Smooth muscle cell (in vitro differentiated cells): Measurements from ENCODE around the gene PLIN4. TPM values are rescaled to one million over a fixed set of nuclear protein-coding genes. Genes with fewer than 3 reads are reported as not detected.
A peak's percentile ranks its signal among the peaks of the same experiment; 100 is the strongest.

Source experiments
- DNase-seq: peaks from one replicate; lab custom pipeline; 2025; ENCODE audit not compliant: unreplicated experiment; lab: John Stamatoyannopoulos, UW
- H2AFZ ChIP-seq: fragments of 200-600 bp; sonication (generic); 2 replicates; pipeline ENCODE4 v1.6.0; 2016; ENCODE audit warnings: antibody characterized with exemption, low read depth, mild to moderate bottlenecking
- H3F3A ChIP-seq: fragments of 200-600 bp; sonication (generic); 2 replicates; pipeline ENCODE4 v1.6.0; 2017; ENCODE audit warnings: antibody characterized with exemption, low read depth
- H3K27ac ChIP-seq: fragments of 200-600 bp; sonication (generic); 2 replicates; pipeline ENCODE4 v1.5.1; 2016; ENCODE audit warnings: low read depth, mild to moderate bottlenecking
- H3K27me3 ChIP-seq: fragments of 200-600 bp; sonication (generic); 2 replicates; pipeline ENCODE4 v1.6.1; 2016; ENCODE audit warnings: low read depth, mild to moderate bottlenecking
- H3K36me3 ChIP-seq: fragments of 200-600 bp; sonication (generic); 2 replicates; pipeline ENCODE4 v1.5.1; 2016; ENCODE audit warnings: low read depth
- H3K4me1 ChIP-seq: fragments of 200-600 bp; sonication (generic); 2 replicates; pipeline ENCODE4 v1.5.1; 2016; ENCODE audit warnings: low read depth
- H3K4me2 ChIP-seq: fragments of 200-600 bp; sonication (generic); 2 replicates; pipeline ENCODE4 v1.6.0; 2016; ENCODE audit warnings: mild to moderate bottlenecking
- H3K4me3 ChIP-seq: fragments of 200-600 bp; sonication (generic); 2 replicates; pipeline ENCODE4 v1.5.1; 2016; ENCODE audit warnings: mild to moderate bottlenecking
- H3K79me2 ChIP-seq: fragments of 200-600 bp; sonication (generic); 2 replicates; pipeline ENCODE4 v1.6.0; 2016; ENCODE audit warnings: low read depth, mild to moderate bottlenecking
- H3K9ac ChIP-seq: fragments of 200-600 bp; sonication (generic); 2 replicates; pipeline ENCODE4 v1.6.0; 2016; ENCODE audit warnings: low read depth
- H3K9me3 ChIP-seq: fragments of 200-600 bp; sonication (generic); replicated peaks from 2 replicates; pipeline ENCODE4 v1.5.1; 2016; ENCODE audit warnings: low read depth
- H4K20me1 ChIP-seq: fragments of 200-600 bp; sonication (generic); 2 replicates; pipeline ENCODE4 v1.6.0; 2016; ENCODE audit warnings: low read depth
- WGBS: methylation state at CpG from one replicate; pipeline ENCODE4 v1.1.7; 2016; ENCODE audit warnings: low lambda C conversion rate; 5-methylcytosine and 5-hydroxymethylcytosine counted together
- polyA plus RNA-seq: library from polyadenylated mRNA; unstranded; fragments of >200 nt; fragmentation: Nextera tagmentation; extraction: Ambion mirVana; gene quantifications from 2 replicates; pipeline ENCODE4 v1.2.1, GENCODE V29; 2016
- total RNA-seq: library from RNA; depleted of rRNA; stranded (reverse); fragments of >200 nt; gene quantifications from 2 replicates; pipeline ENCODE4 v1.2.3, GENCODE V29; 2014
- TF ChIP-seq, protein P1 (sequence below): fragments of 200-600 bp; sonication (generic); IDR thresholded peaks from 2 replicates; pipeline ENCODE4 v1.5.1; 2017; ENCODE audit warnings: borderline replicate concordance, mild to moderate bottlenecking, antibody characterized with exemption; ENCODE audit not compliant: insufficient read depth, poor library complexity, severe bottlenecking

PLIN4 gene
- total and polyA plus RNA-seq, 2 experiments from 2014 or later, result 0.23 TPM; not detected in 1

- peak; percentile 43 for DNase-seq
- no peaks in the 10 kb centered on the region for H3K9me3 ChIP-seq
- H3K4me1 ChIP-seq, result peaks cover 24% of the 10 kb centered on the region
- H3K4me2 ChIP-seq, result peak overlapping the region; percentile 96
- H2AFZ ChIP-seq, result no peak overlapping the region
- peak overlapping the region; percentile 89 for H3K4me3 ChIP-seq
- H3K9ac ChIP-seq, result peak overlapping the region; percentile 99
- peaks cover 25% of the 10 kb centered on the region for H3K79me2 ChIP-seq
- H3K27me3 ChIP-seq, result no peaks in the 10 kb centered on the region
- TF ChIP-seq, protein P1, sequence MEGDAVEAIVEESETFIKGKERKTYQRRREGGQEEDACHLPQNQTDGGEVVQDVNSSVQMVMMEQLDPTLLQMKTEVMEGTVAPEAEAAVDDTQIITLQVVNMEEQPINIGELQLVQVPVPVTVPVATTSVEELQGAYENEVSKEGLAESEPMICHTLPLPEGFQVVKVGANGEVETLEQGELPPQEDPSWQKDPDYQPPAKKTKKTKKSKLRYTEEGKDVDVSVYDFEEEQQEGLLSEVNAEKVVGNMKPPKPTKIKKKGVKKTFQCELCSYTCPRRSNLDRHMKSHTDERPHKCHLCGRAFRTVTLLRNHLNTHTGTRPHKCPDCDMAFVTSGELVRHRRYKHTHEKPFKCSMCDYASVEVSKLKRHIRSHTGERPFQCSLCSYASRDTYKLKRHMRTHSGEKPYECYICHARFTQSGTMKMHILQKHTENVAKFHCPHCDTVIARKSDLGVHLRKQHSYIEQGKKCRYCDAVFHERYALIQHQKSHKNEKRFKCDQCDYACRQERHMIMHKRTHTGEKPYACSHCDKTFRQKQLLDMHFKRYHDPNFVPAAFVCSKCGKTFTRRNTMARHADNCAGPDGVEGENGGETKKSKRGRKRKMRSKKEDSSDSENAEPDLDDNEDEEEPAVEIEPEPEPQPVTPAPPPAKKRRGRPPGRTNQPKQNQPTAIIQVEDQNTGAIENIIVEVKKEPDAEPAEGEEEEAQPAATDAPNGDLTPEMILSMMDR, result no peak
- H3F3A ChIP-seq, result no peaks in the 10 kb centered on the region
- WGBS, result 64% methylated on average over 29 of the region's 29 CpGs
- H4K20me1 ChIP-seq, result peaks cover 33% of the 10 kb centered on the region
- no peaks in the 10 kb centered on the region for H3K36me3 ChIP-seq
- H3K27ac ChIP-seq, result peak overlapping the region; percentile 96
These were observed 63.3 kb downstream of the PLIN4 start for GRCh38 chr19:4454747-4455718.

- H3K4me1 ChIP-seq, result peaks cover 24% of the 10 kb centered on the region
- no peak overlapping the region for H2AFZ ChIP-seq
- 91% methylated on average over 33 of the region's 34 CpGs for WGBS
- no peak overlapping the region for H3K27ac ChIP-seq
- H4K20me1 ChIP-seq, result peaks cover 47% of the 10 kb centered on the region
- no peak for DNase-seq
- no peak overlapping the region for H3K4me2 ChIP-seq
- no peaks in the 10 kb centered on the region for H3K36me3 ChIP-seq
- no peaks in the 10 kb centered on the region for H3F3A ChIP-seq
- no peaks in the 10 kb centered on the region for H3K27me3 ChIP-seq
- H3K9ac ChIP-seq, result no peak overlapping the region
- H3K9me3 ChIP-seq, result no peaks in the 10 kb centered on the region
- TF ChIP-seq, protein P1, result no peak
- H3K79me2 ChIP-seq, result peaks cover 25% of the 10 kb centered on the region
- H3K4me3 ChIP-seq, result no peak overlapping the region
These were observed 64.8 kb downstream of the PLIN4 start for GRCh38 chr19:4453232-4454179.

- TF ChIP-seq, protein P1, result no peak
- H3K36me3 ChIP-seq, result no peaks in the 10 kb centered on the region
- H3K27ac ChIP-seq, result no peak overlapping the region
- H3K79me2 ChIP-seq, result peaks cover 25% of the 10 kb centered on the region
- peaks cover 49% of the 10 kb centered on the region for H4K20me1 ChIP-seq
- DNase-seq, result no peak
- no peak overlapping the region for H2AFZ ChIP-seq
- 96% methylated on average over 24 of the region's 24 CpGs for WGBS
- H3K9ac ChIP-seq, result no peak overlapping the region
- no peaks in the 10 kb centered on the region for H3K27me3 ChIP-seq
- H3K9me3 ChIP-seq, result no peaks in the 10 kb centered on the region
- H3F3A ChIP-seq, result no peaks in the 10 kb centered on the region
- H3K4me1 ChIP-seq, result peaks cover 19% of the 10 kb centered on the region
- no peak overlapping the region for H3K4me2 ChIP-seq
- H3K4me3 ChIP-seq, result no peak overlapping the region
These were observed 65.9 kb downstream of the PLIN4 start for GRCh38 chr19:4452230-4452990.

Other genes starting within 250 kb of the PLIN4 start
- gene SHD, start 239.2 kb downstream of the PLIN4 start, total RNA-seq, result not detected in 2 replicates
- not detected in 2 replicates for gene SHD, start 239.2 kb downstream of the PLIN4 start, polyA plus RNA-seq
- gene TMIGD2, start 216.1 kb downstream of the PLIN4 start, total RNA-seq, result not detected in 2 replicates
- gene TMIGD2, start 216.1 kb downstream of the PLIN4 start, polyA plus RNA-seq, result not detected in 2 replicates
- 6.9 and 9.9 TPM in 2 replicates for gene FSD1, start 213.9 kb downstream of the PLIN4 start, total RNA-seq
- 16.0 and 16.5 TPM in 2 replicates for gene FSD1, start 213.9 kb downstream of the PLIN4 start, polyA plus RNA-seq
- 10.7 and 13.0 TPM in 2 replicates for gene STAP2, start 179.7 kb downstream of the PLIN4 start, total RNA-seq
- 8.3 and 26.5 TPM in 2 replicates for gene STAP2, start 179.7 kb downstream of the PLIN4 start, polyA plus RNA-seq
- gene MPND, start 174.9 kb downstream of the PLIN4 start, total RNA-seq, result 2.4 and 3.9 TPM in 2 replicates
- 10.9 and 14.6 TPM in 2 replicates for gene MPND, start 174.9 kb downstream of the PLIN4 start, polyA plus RNA-seq
- 50.1 and 52.9 TPM in 2 replicates for gene SH3GL1, start 117.9 kb downstream of the PLIN4 start, total RNA-seq
- 120 and 132 TPM in 2 replicates for gene SH3GL1, start 117.9 kb downstream of the PLIN4 start, polyA plus RNA-seq
- 3.8 and 14.7 TPM in 2 replicates for gene CHAF1A, start 115.8 kb downstream of the PLIN4 start, total RNA-seq
- gene CHAF1A, start 115.8 kb downstream of the PLIN4 start, polyA plus RNA-seq, result 11.4 and 14.8 TPM in 2 replicates
- gene UBXN6, start 60.7 kb downstream of the PLIN4 start, total RNA-seq, result 49.4 and 50.7 TPM in 2 replicates
- gene UBXN6, start 60.7 kb downstream of the PLIN4 start, polyA plus RNA-seq, result 44.8 and 51.3 TPM in 2 replicates
- gene HDGFL2, start 46.2 kb downstream of the PLIN4 start, total RNA-seq, result 27.9 and 37.0 TPM in 2 replicates
- 89.1 and 94.1 TPM in 2 replicates for gene HDGFL2, start 46.2 kb downstream of the PLIN4 start, polyA plus RNA-seq
- not detected in 2 replicates for gene PLIN5, start 16.7 kb upstream of the PLIN4 start, total RNA-seq
- gene PLIN5, start 16.7 kb upstream of the PLIN4 start, polyA plus RNA-seq, result 0.27 TPM in 1 of 2 replicates, not detected in the other
- not detected in 2 replicates for gene LRG1, start 21.6 kb upstream of the PLIN4 start, total RNA-seq
- gene LRG1, start 21.6 kb upstream of the PLIN4 start, polyA plus RNA-seq, result not detected in 2 replicates
- 1.9 and 2.2 TPM in 2 replicates for gene SEMA6B, start 41.2 kb upstream of the PLIN4 start, total RNA-seq
- 0.63 and 1.3 TPM in 2 replicates for gene SEMA6B, start 41.2 kb upstream of the PLIN4 start, polyA plus RNA-seq
- 2.2 and 3.7 TPM in 2 replicates for gene TNFAIP8L1, start 121.0 kb upstream of the PLIN4 start, total RNA-seq
- 5.2 and 6.6 TPM in 2 replicates for gene TNFAIP8L1, start 121.0 kb upstream of the PLIN4 start, polyA plus RNA-seq
- gene MYDGF, start 151.9 kb upstream of the PLIN4 start, total RNA-seq, result 145 and 188 TPM in 2 replicates
- gene MYDGF, start 151.9 kb upstream of the PLIN4 start, polyA plus RNA-seq, result 651 and 680 TPM in 2 replicates
- gene DPP9, start 205.4 kb upstream of the PLIN4 start, total RNA-seq, result 13.0 and 44.3 TPM in 2 replicates
- 26.3 and 36.6 TPM in 2 replicates for gene DPP9, start 205.4 kb upstream of the PLIN4 start, polyA plus RNA-seq